Colonic mucosa (tissue), 4 donors: ENCODE measurements around the gene NPAS3. TPM values are rescaled to one million over a fixed set of nuclear protein-coding genes. Genes with fewer than 3 reads are reported as not detected.

ENCODE experiments used
- DNase-seq: peaks from one replicate; pipeline ENCODE4 v3.0.0-alpha.2; 2020
- H3K27ac ChIP-seq: fragments of 200-600 bp; one replicate; pipeline ENCODE4 v1.8.0; 2021
- H3K27me3 ChIP-seq: fragments of 200-600 bp; one replicate; pipeline ENCODE4 v1.8.0; 2021
- H3K36me3 ChIP-seq: fragments of 200-600 bp; one replicate; pipeline ENCODE4 v1.8.0; 2021
- H3K4me1 ChIP-seq: fragments of 200-600 bp; one replicate; pipeline ENCODE4 v1.8.0; 2021; ENCODE audit warnings: mild to moderate bottlenecking
- H3K4me3 ChIP-seq: fragments of 200-600 bp; one replicate; pipeline ENCODE4 v1.8.0; 2021
- H3K9ac ChIP-seq, 2 donors: one replicate each; pipeline ENCODE4 v1.7.0; 2013; ENCODE audit warnings: control low read depth in 2 of 2, low read depth in 2 of 2, low read length in 2 of 2
- H3K9me3 ChIP-seq: fragments of 200-600 bp; one replicate; pipeline ENCODE4 v1.8.0; 2021
- intact Hi-C: fragments of 100-400 bp; cut with DNase I; formaldehyde crosslinking; loops from one replicate; pipeline ENCODE4 v1.14.1; 2022
- total RNA-seq, 2 donors: library from RNA; stranded (reverse); fragmentation: NEBNext Ultra II Directional in 1 of 2; extraction: Animal tissue kit (Norgen Biotek cat#: 25700) in 1 of 2; gene quantifications; one replicate each; pipeline ENCODE4 v1.2.1, GENCODE V29; 2021
- TF ChIP-seq, protein P1 (sequence below): fragments of 200-600 bp; IDR thresholded peaks from one replicate; pipeline ENCODE4 v1.8.0; 2022; ENCODE audit warnings: antibody characterized with exemption, mild to moderate bottlenecking
- donor health status: healthy.
- donor health status: DM: no; HTN: no; CAD: no.
- donor health status: DM: no; HTN: no; CAD: no.

NPAS3 gene
- total RNA-seq, 2 donors from 2014 or later = 0.79 to 1.6 TPM

DNA sequence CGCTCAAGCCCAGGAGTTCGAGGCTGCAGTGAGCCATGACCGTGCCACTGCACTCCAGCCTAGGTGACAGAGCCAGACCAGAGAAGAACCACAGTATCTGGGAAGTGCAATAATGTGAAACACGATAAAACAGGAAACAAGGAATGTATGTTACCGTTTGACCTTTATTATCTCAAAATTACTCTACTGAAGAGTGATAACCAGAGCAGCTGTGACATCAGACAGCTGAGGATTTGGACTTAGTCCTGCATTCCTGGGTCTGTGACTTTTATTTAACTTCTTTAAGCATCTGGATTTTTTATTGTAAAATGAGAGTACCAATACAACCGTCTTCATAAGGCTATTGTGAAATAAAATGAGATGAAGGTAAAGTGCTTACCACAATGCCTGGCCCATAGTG lies 806.5 kb downstream of the NPAS3 start:
- Histone ChIP-seq H3K9ac (no peak overlapping the region), H3K27ac (no peak overlapping the region), H3K36me3 (no peaks in the 10 kb centered on the region), H3K9me3 (no peaks in the 10 kb centered on the region), H3K27me3 (no peaks in the 10 kb centered on the region), H3K4me1 (no peaks in the 10 kb centered on the region), H3K4me3 (no peak overlapping the region)
- TF ChIP-seq, protein P1, sequence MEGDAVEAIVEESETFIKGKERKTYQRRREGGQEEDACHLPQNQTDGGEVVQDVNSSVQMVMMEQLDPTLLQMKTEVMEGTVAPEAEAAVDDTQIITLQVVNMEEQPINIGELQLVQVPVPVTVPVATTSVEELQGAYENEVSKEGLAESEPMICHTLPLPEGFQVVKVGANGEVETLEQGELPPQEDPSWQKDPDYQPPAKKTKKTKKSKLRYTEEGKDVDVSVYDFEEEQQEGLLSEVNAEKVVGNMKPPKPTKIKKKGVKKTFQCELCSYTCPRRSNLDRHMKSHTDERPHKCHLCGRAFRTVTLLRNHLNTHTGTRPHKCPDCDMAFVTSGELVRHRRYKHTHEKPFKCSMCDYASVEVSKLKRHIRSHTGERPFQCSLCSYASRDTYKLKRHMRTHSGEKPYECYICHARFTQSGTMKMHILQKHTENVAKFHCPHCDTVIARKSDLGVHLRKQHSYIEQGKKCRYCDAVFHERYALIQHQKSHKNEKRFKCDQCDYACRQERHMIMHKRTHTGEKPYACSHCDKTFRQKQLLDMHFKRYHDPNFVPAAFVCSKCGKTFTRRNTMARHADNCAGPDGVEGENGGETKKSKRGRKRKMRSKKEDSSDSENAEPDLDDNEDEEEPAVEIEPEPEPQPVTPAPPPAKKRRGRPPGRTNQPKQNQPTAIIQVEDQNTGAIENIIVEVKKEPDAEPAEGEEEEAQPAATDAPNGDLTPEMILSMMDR = no peak
- intact Hi-C loops = no loop called here
- DNase-seq = no peak

DNA sequence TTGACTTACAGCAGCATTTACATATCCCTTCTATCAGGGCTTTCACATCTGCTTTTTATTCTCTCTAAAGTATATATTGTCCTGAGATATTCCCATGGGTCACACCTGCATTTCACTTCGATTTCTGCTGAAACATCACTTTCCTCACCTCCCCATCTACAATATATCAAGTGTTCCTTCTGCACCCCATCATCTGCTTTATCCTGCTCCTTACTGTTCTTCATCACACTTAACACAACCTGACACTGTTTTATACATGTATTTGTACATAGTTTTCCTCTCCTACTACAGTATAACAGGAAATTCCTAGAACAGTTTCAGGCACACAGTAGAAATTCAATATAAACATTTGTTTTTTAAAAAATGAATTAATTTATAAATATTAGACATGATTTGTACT lies 809.1 kb downstream of the NPAS3 start:
- H3K36me3 ChIP-seq = no peaks in the 10 kb centered on the region
- intact Hi-C loops = no loop called here
- no peaks in the 10 kb centered on the region for H3K4me1 ChIP-seq
- H3K9me3 ChIP-seq = no peaks in the 10 kb centered on the region
- no peaks in the 10 kb centered on the region for H3K27me3 ChIP-seq
- no peak for DNase-seq
- no peak overlapping the region for H3K27ac ChIP-seq
- H3K9ac ChIP-seq = no peak overlapping the region
- TF ChIP-seq, protein P1 = no peak
- H3K4me3 ChIP-seq = no peak overlapping the region

DNA sequence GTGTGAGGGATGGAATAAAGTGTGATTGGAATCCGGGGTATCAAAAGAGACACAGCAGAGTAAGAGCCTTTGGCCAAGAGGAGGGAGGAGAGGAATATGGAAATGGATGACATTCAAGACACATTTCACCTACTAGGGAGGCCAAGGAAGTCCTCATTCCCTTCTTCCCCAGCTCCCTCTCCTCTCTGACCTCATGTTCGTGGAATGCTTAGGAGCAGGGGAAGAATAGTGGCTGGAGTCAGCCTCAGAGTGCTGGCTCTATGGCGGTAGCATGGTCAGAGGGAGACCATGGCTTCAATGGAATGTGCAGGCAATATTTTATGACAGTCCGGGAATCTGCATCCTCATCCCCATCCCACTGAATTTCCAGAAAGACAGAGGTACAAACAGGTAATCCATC lies 815.6 kb downstream of the NPAS3 start:
- DNase-seq = no peak
- H3K9ac ChIP-seq = no peak overlapping the region
- no peaks in the 10 kb centered on the region for H3K36me3 ChIP-seq
- H3K27me3 ChIP-seq = no peaks in the 10 kb centered on the region
- H3K27ac ChIP-seq = no peak overlapping the region
- H3K9me3 ChIP-seq = no peaks in the 10 kb centered on the region
- TF ChIP-seq, protein P1 = no peak
- no peak overlapping the region for H3K4me3 ChIP-seq
- intact Hi-C loops = no loop called here
- no peaks in the 10 kb centered on the region for H3K4me1 ChIP-seq

DNA sequence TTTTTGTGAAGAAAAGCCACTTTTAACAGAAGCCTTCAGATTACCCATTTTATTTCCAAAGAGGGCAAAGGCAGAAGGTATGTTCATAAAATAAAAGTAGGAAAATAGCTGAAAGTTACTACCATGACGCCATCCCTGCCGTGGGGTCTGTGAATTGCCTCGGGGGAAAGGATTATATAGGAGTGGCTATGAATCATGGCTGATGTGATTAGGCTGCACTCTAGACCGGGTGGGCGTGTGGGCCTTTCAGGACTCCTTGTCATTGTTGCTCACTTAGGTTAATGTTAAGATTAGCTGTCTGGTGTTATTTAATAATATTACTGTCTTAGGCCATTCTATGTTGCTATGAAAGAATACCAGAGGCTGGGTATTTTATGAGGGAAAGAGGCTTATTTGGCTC lies 816.7 kb downstream of the NPAS3 start:
- TF ChIP-seq, protein P1 = no peak

DNA sequence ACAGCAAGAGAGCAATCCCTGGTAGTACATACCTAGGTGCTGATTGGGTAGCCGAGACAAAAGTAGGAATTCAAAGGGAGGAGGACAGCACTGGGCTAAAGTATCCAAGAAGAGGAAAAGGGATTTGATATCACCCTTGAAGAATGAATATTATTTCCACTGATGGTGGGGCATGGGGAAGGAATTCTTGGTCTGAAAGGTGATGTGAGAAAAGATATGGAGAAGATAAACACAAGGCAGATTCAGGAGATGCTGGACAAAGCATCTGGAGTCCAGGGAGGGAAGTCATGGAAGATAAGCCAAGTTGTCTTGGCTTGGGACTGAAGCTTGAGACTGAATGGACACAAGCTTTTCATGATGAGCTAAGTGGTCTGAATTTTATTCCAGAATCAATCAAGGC lies 818.2 kb downstream of the NPAS3 start:
- TF ChIP-seq, protein P1 = no peak
- Histone ChIP-seq H3K9ac (no peak overlapping the region), H3K36me3 (no peaks in the 10 kb centered on the region), H3K4me1 (no peaks in the 10 kb centered on the region), H3K27me3 (no peaks in the 10 kb centered on the region), H3K9me3 (no peaks in the 10 kb centered on the region), H3K4me3 (no peak overlapping the region), H3K27ac (no peak overlapping the region)
- DNase-seq = no peak
- intact Hi-C loops = no loop called here

More for the DNA sequence above, 816.7 kb downstream of the NPAS3 start:
- Histone ChIP-seq H3K4me3 (no peak overlapping the region), H3K4me1 (no peaks in the 10 kb centered on the region), H3K9ac (no peak overlapping the region), H3K36me3 (no peaks in the 10 kb centered on the region), H3K27me3 (no peaks in the 10 kb centered on the region), H3K27ac (no peak overlapping the region), H3K9me3 (no peaks in the 10 kb centered on the region)
- intact Hi-C loops = no loop called here
- DNase-seq = no peak

DNA sequence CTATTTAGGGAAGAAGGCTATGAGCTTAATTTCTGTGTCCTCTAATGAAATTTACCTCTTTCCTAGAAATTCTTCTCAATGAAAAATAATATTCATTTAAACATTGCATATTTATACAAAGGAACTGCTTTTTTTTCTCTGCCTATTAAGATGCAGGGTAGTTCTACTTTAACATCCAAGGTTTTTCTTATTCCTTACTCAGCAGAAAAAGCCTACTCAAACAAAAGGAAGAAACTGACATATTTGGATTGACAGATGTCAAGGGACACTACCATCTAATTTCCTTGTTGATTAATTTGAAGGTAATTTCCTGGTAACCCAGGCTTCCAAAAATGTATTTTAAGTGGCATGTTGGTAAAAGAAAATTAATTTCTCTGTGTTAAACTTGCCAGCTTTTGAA lies 819.9 kb downstream of the NPAS3 start:
- Histone ChIP-seq H3K27ac (no peak overlapping the region), H3K4me1 (no peaks in the 10 kb centered on the region), H3K4me3 (no peak overlapping the region), H3K36me3 (no peaks in the 10 kb centered on the region), H3K9me3 (no peaks in the 10 kb centered on the region), H3K27me3 (no peaks in the 10 kb centered on the region), H3K9ac (no peak overlapping the region)
- DNase-seq = no peak
- intact Hi-C loops = no loop called here
- TF ChIP-seq, protein P1 = no peak
